Measurements from ENCODE around the gene FOLR2.

Gene FOLR2

DNA sequence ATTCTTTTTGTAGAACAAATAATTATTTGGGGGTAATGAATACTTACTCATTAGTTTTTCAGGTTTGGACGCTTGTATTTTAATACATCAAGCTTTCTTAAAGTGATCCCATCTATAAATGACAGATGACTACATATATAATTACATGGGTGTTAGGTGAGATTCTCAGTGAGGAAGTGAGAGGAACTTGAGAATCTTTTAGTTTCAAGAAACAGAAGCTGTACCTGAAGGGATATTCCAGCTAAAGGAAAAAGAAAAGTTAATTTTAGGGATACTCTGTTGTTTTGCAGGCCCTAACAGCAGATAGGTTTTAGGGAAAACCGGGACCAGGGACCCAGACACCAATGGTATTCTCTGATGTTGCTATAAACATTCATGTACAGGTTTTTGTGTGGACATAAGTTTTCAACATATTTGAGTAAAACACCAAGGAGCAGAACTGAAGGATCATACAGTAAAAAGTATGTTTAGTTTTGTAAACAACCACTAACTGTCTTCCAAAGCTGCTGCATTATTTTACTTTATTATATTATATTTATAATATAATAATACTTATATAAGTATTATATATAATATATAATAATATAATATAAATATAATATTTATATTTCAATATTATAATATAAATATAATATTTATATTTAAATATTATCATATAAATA lies 51.5 kb downstream of the FOLR2 start:
- no peak for DNase-seq (ENCODE audit: low read depth in 3 of 3)

Data from stimulated activated CD4-positive, alpha-beta T cell treated with anti-CD3 and anti-CD28 coated beads, TNF-alpha, amount 100 ng/mL, for 4 hours (primary cell).